Prostate gland (tissue), 2 donors: ENCODE measurements around the gene PEMT.

Source experiments
- POLR2A ChIP-seq: fragments of 450-650 bp; IDR thresholded peaks from one replicate; pipeline ENCODE4 v1.6.1; 2016; ENCODE audit warnings: antibody characterized with exemption, mild to moderate bottlenecking
- POLR2AphosphoS5 ChIP-seq: sonication (generic); formaldehyde crosslinking; IDR thresholded peaks from one replicate; pipeline ENCODE4 v1.6.1; 2017; ENCODE audit warnings: antibody characterized with exemption
- TF ChIP-seq, protein P1 (sequence below), 4 experiments: fragments of 200-600 bp in 2 of 4; fragments of 450-650 bp in 2 of 4; sonication (generic) in 2 of 4; IDR thresholded peaks; 1 replicate in 3 of 4; 2 replicates in 1 of 4; pipeline ENCODE4 v1.5.1; 2016 to 2019; ENCODE audit warnings: antibody characterized with exemption in 4 of 4, mild to moderate bottlenecking in 2 of 4, moderate library complexity in 2 of 4

DNA sequence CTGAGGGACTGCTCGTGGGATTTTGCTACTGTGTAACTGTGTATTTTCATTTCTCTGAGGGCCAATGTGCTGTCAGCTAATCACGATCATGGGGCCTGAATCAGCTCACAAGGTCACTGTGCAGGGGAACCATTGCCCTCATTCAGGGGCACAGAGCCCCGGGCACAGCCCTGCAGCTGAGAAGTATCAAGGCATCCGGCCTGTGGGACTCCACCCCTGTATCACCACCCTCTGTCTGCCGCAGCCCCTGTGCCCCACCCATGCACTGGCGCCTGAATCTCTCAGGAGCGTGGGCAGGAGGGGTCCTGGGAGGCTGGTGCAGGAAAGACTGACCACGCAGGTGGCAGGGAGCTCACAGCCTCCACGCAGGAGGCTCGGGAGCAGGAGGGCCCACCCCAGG lies 51.9 kb downstream of the PEMT start:
- TF ChIP-seq, protein P1, sequence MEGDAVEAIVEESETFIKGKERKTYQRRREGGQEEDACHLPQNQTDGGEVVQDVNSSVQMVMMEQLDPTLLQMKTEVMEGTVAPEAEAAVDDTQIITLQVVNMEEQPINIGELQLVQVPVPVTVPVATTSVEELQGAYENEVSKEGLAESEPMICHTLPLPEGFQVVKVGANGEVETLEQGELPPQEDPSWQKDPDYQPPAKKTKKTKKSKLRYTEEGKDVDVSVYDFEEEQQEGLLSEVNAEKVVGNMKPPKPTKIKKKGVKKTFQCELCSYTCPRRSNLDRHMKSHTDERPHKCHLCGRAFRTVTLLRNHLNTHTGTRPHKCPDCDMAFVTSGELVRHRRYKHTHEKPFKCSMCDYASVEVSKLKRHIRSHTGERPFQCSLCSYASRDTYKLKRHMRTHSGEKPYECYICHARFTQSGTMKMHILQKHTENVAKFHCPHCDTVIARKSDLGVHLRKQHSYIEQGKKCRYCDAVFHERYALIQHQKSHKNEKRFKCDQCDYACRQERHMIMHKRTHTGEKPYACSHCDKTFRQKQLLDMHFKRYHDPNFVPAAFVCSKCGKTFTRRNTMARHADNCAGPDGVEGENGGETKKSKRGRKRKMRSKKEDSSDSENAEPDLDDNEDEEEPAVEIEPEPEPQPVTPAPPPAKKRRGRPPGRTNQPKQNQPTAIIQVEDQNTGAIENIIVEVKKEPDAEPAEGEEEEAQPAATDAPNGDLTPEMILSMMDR (IDR thresholded peaks at IDR 0.05) = no peak
- TF ChIP-seq POLR2A (no peak), POLR2AphosphoS5 (no peak)
